Measurements from ENCODE around the gene MIPEP. TPM values are rescaled to one million over a fixed set of nuclear protein-coding genes. Genes with fewer than 3 reads are reported as not detected.

The MIPEP gene
- total RNA-seq, 1 donor from 2014 or later, result 9.9 TPM

DNA sequence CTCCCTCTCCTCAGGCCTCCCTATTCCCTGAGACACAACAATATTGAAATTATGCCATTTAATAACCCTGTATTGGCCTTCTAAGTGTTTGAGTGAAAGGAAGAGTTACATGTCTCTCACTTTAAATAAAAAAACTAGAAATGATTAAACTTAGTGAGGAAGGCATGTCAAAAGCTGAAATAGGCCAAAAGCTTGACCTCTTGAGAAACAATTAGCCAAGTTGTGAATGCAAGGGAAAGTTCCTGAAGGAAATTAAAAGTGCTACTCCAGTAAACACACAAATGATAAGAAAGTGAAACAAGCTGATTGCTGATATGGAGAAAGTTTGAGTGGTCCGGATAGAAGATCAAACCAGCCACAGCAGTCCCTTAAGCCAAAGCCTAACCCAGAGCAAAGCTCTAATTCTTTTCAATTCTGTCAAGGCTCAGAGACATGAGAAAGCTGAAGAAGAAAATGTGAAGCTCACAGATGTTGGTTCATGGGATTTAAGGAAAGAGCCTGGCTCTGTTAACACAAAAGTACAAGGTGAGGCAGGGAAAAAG lies 191.4 kb downstream of the MIPEP start:
- DNase-seq (ENCODE audit: low spot score), result no peak
- intact Hi-C loops (cut with micrococcal nuclease), result no loop called here
- Mint-ChIP-seq H3K27me3 (ENCODE audit: low read depth) (no peaks in the 10 kb centered on the region), H3K9me3 (no peaks in the 10 kb centered on the region), H3K4me1 (ENCODE audit: low read depth) (peaks cover 10% of the 10 kb centered on the region), H3K4me3 (ENCODE audit: low read depth) (no peak overlapping the region), H3K36me3 (ENCODE audit: low read depth) (no peaks in the 10 kb centered on the region), H3K27ac (no peak overlapping the region)

DNA sequence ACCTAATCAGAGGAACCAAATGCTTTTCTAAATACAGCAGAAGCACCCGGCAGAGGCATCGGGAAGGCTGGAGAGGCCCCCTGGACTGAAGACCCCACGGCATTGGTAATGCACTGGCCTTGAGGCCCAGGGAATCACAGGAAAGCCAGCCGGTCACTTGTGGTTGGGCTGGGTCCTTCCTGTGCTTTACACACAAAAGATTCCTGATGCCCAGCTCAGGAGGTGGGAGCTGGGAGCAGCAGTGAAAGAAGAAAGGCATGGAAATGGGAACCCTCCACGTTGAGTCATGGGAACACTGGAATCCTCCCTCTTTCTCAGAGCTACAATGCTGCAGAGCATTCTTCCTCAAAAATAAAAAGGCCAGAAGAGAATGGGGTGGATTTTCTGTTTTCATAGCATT lies 192.6 kb downstream of the MIPEP start:
- Mint-ChIP-seq H3K27ac (no peak overlapping the region), H3K4me3 (ENCODE audit: low read depth) (no peak overlapping the region), H3K4me1 (ENCODE audit: low read depth) (peaks cover 10% of the 10 kb centered on the region), H3K27me3 (ENCODE audit: low read depth) (no peaks in the 10 kb centered on the region), H3K9me3 (no peaks in the 10 kb centered on the region), H3K36me3 (ENCODE audit: low read depth) (no peaks in the 10 kb centered on the region)
- no peak for DNase-seq (ENCODE audit: low spot score)
- intact Hi-C loops (cut with micrococcal nuclease), result no loop called here

DNA sequence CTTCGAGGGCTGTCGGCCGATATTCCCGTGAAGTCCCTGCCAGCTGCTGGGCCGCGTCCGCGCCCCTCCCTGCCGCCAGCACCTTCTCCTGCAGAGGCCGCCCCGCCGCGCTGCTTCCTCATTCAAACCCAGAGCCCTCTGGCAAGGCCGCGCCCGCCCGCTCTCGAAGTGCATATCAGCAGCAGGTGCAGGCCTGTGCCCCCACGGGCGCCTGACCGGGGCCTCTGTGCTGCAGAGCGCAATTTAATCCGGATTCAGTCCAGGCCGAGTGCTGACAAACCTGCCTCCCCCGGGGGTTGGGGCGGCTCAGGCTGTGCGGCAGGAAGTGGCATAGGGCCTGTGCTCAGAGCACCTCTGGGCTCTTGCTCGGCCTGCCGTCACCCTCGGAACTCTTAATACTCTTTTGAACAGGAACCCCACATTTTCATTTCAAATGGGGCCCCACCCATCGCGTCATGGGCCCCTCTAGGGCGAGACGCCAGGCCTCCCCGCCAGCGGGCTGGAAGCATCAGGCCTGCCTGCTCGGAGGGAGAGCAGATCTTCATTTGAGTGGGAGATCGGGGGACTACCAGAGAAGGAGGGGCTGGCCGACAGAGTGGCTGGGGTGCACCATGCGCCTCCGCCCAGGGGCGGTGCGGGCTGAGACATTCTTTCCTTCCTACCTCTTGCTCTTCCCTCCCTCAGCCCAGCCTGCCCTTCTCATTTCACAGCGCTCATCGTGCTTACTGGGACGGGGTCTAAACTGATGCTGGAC lies 193.3 kb downstream of the MIPEP start:
- H3K4me1 Mint-ChIP-seq (ENCODE audit: low read depth), result peaks cover 10% of the 10 kb centered on the region
- peak; percentile 49 for DNase-seq (ENCODE audit: low spot score)
- H3K4me3 Mint-ChIP-seq (ENCODE audit: low read depth), result peak overlapping the region; percentile 63
- H3K27ac Mint-ChIP-seq, result peak overlapping the region; percentile 78
- H3K27me3 Mint-ChIP-seq (ENCODE audit: low read depth), result no peaks in the 10 kb centered on the region
- no peaks in the 10 kb centered on the region for H3K36me3 Mint-ChIP-seq (ENCODE audit: low read depth)
- H3K9me3 Mint-ChIP-seq, result no peaks in the 10 kb centered on the region
- intact Hi-C loops (cut with micrococcal nuclease), result no loop called here

DNA sequence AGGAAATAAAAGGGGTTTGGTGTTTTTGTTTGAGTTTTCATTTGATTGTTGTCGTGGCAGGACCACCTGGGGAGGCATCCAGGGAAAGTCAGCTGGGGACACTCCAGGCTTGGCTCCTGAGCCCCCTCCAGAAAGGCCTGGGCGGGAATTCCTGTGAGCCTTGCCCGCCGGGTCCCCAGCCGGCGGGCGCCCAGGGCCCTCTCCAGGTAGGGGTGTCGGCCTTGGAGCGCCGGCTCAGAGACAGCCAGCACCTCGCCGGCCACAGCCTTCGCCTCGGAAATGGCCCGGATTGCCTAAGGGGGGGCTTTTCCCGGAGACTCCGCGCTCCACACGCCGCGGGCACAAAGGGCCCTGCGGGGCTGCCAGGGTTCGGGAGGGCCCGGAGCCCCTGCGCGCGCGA lies 194.0 kb downstream of the MIPEP start:
- Mint-ChIP-seq H3K36me3 (ENCODE audit: low read depth) (no peaks in the 10 kb centered on the region), H3K27me3 (ENCODE audit: low read depth) (no peaks in the 10 kb centered on the region), H3K4me3 (ENCODE audit: low read depth) (no peak overlapping the region), H3K9me3 (no peaks in the 10 kb centered on the region), H3K27ac (no peak overlapping the region), H3K4me1 (ENCODE audit: low read depth) (peaks cover 10% of the 10 kb centered on the region)
- intact Hi-C loops (cut with micrococcal nuclease), result no loop called here
- no peak for DNase-seq (ENCODE audit: low spot score)

DNA sequence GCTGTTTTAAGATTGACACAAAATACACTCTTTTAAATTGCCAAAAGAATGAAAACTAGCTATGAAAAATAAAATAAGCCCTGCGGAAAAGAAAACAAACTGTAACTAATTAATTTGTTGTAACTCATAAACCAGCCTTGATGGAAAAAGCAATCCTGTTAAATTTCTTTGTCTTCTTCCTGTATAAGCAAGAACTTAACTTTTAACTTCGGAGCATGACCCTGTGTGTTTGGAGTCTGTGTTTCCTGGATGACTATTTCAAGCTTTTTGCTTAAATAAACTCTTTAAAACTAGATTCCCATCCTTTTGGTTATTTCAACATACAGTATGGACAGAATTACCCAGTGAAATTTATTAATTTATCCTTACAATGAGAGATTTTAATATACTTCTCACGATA lies 196.4 kb downstream of the MIPEP start:
- H3K9me3 Mint-ChIP-seq, result no peaks in the 10 kb centered on the region
- H3K4me3 Mint-ChIP-seq (ENCODE audit: low read depth), result no peak overlapping the region
- H3K36me3 Mint-ChIP-seq (ENCODE audit: low read depth), result no peaks in the 10 kb centered on the region

DNA sequence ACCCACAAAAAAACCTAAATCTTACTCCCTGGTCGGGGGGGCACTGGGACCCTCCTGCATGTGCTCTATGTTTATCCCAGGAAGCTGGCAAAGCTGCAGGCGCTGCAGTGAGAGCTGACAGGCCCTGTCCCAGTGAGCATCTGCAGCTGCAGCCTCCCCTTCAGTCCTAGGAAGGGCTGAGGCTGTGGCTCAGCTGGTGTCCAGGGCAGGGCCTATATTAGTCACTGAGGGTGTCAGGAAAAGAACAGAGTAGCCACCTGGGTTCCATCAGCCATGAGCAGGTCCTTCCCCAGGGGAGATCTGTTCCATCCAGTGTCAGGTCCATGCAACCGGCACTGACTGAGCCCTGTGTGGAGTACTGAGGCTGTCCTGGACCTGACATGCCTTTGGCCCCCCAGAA lies 198.5 kb downstream of the MIPEP start:
- no peaks in the 10 kb centered on the region for H3K27me3 Mint-ChIP-seq (ENCODE audit: low read depth)
- no peak overlapping the region for H3K4me3 Mint-ChIP-seq (ENCODE audit: low read depth)
- no peaks in the 10 kb centered on the region for H3K36me3 Mint-ChIP-seq (ENCODE audit: low read depth)
- intact Hi-C loops (cut with micrococcal nuclease), result no loop called here
- H3K9me3 Mint-ChIP-seq, result peaks cover 9% of the 10 kb centered on the region
- no peak for DNase-seq (ENCODE audit: low spot score)
- no peak overlapping the region for H3K27ac Mint-ChIP-seq
- peaks cover under 1% of the 10 kb centered on the region for H3K4me1 Mint-ChIP-seq (ENCODE audit: low read depth)

More for the DNA sequence above, 196.4 kb downstream of the MIPEP start:
- peaks cover 10% of the 10 kb centered on the region for H3K4me1 Mint-ChIP-seq (ENCODE audit: low read depth)
- H3K27me3 Mint-ChIP-seq (ENCODE audit: low read depth), result no peaks in the 10 kb centered on the region
- intact Hi-C loops (cut with micrococcal nuclease), result no loop called here
- no peak overlapping the region for H3K27ac Mint-ChIP-seq
- no peak for DNase-seq (ENCODE audit: low spot score)

DNA sequence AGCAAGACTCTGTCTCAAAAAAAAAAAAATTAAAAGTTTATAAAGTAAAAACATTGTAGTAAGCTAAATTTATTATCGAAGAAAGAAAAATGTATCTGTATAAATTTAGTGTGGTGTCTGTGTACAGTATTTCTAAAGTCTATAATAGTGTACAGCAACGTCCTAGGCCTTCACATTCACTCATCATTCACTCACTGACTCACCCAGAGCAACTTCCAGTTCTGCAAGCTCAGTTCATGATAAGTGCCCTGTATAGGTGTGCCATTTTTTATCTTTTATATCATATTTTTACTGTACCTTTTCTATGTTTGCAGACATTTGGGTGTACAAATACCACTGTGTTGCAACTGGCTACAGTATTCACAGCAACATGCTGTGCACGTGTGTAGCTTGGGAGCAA lies 200.9 kb downstream of the MIPEP start:
- Mint-ChIP-seq H3K36me3 (ENCODE audit: low read depth) (no peaks in the 10 kb centered on the region), H3K4me3 (ENCODE audit: low read depth) (no peak overlapping the region), H3K27ac (no peak overlapping the region), H3K4me1 (ENCODE audit: low read depth) (no peaks in the 10 kb centered on the region), H3K27me3 (ENCODE audit: low read depth) (no peaks in the 10 kb centered on the region), H3K9me3 (peaks cover 28% of the 10 kb centered on the region)
- no peak for DNase-seq (ENCODE audit: low spot score)
- intact Hi-C loops (cut with micrococcal nuclease), result no loop called here

DNA sequence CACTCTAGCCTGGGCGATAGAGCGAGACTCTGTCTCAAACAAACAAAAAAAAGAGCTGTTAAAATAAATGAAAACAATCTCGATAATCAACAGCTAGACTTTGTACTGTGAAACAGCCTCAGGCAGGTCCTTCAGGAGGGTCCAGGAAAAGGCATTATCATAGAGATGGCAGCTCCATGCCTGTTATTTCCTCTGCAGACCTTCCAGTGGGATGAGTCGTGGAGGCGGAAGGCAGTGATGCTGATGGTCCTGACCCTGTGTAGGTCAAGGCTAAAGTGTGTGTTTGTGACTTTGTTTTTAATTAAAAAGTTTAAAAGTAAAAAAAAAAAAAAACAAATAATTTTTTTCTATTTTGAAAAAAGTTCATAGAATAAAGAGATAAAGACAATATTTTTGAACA lies 201.6 kb downstream of the MIPEP start:
- intact Hi-C loops (cut with micrococcal nuclease), result no loop called here
- H3K27me3 Mint-ChIP-seq (ENCODE audit: low read depth), result no peaks in the 10 kb centered on the region
- no peaks in the 10 kb centered on the region for H3K36me3 Mint-ChIP-seq (ENCODE audit: low read depth)
- no peaks in the 10 kb centered on the region for H3K4me1 Mint-ChIP-seq (ENCODE audit: low read depth)
- H3K4me3 Mint-ChIP-seq (ENCODE audit: low read depth), result no peak overlapping the region
- no peak overlapping the region for H3K27ac Mint-ChIP-seq
- H3K9me3 Mint-ChIP-seq, result peaks cover 32% of the 10 kb centered on the region
- no peak for DNase-seq (ENCODE audit: low spot score)

DNA sequence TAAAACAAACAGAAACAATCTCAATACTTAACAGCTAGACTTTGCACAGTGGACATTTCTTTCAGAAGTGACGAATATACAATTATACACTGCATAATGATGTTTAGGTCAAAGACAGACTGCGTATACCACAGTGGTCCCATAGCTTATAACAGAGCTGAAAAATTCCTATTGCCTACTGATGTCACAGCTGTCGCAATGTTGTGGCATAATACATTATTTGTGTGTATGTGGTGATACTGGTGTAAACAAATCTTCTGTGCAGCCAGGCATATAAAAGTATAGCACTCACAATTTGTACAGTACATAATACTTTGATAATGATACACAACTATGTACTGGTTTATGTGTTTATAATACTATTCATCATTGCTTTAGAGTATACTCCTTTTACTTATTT lies 202.3 kb downstream of the MIPEP start:
- intact Hi-C loops (cut with micrococcal nuclease), result no loop called here
- Mint-ChIP-seq H3K4me1 (ENCODE audit: low read depth) (no peaks in the 10 kb centered on the region), H3K4me3 (ENCODE audit: low read depth) (no peak overlapping the region), H3K27me3 (ENCODE audit: low read depth) (no peaks in the 10 kb centered on the region), H3K36me3 (ENCODE audit: low read depth) (no peaks in the 10 kb centered on the region), H3K9me3 (peaks cover 32% of the 10 kb centered on the region), H3K27ac (no peak overlapping the region)
- no peak for DNase-seq (ENCODE audit: low spot score)

DNA sequence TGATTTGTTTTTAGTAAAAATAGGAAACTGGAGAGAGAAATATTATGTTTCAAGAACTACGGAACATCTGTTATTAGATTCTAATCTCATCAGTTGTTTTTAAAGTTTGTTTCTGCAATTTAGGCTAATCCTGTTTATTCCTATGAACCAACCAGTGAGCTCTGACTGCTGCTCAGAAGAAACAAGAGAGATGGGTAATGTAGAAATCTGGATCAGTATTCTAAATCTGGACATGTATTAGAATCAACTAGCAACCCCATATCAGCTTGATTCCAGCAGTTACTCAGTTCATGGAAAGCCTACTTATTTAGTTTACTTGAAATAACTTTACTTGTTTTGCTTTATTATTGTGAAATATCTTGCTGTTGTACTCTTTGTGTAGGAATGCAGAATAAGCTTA lies 203.8 kb downstream of the MIPEP start:
- intact Hi-C loops (cut with micrococcal nuclease), result no loop called here
- Mint-ChIP-seq H3K9me3 (peaks cover 32% of the 10 kb centered on the region), H3K27me3 (ENCODE audit: low read depth) (no peaks in the 10 kb centered on the region), H3K27ac (no peak overlapping the region), H3K36me3 (ENCODE audit: low read depth) (no peaks in the 10 kb centered on the region), H3K4me3 (ENCODE audit: low read depth) (no peak overlapping the region), H3K4me1 (ENCODE audit: low read depth) (no peaks in the 10 kb centered on the region)
- DNase-seq (ENCODE audit: low spot score), result no peak

DNA sequence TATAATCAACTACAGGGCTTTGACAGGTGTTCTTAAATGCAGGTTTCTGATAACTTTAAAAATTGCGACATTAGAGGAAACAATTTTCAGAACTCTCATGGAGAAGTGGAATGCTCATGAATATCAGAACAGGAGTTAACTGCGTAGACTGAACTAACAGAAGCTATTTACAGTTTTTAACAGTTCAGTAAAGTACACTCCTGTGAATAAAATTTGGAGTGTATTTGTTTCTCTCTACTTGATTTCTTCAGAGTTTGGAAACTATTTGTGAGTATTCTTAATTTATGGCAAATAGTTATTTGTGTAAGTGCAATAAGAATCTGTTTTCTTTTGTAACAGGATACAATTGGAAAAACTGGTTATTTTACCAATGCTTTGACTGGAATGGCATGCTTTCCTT lies 204.6 kb downstream of the MIPEP start:
- H3K27ac Mint-ChIP-seq, result no peak overlapping the region
- intact Hi-C loops (cut with micrococcal nuclease), result no loop called here
- H3K9me3 Mint-ChIP-seq, result peaks cover 32% of the 10 kb centered on the region
- H3K27me3 Mint-ChIP-seq (ENCODE audit: low read depth), result no peaks in the 10 kb centered on the region
- no peaks in the 10 kb centered on the region for H3K36me3 Mint-ChIP-seq (ENCODE audit: low read depth)
- no peak overlapping the region for H3K4me3 Mint-ChIP-seq (ENCODE audit: low read depth)
- no peaks in the 10 kb centered on the region for H3K4me1 Mint-ChIP-seq (ENCODE audit: low read depth)
- no peak for DNase-seq (ENCODE audit: low spot score)

DNA sequence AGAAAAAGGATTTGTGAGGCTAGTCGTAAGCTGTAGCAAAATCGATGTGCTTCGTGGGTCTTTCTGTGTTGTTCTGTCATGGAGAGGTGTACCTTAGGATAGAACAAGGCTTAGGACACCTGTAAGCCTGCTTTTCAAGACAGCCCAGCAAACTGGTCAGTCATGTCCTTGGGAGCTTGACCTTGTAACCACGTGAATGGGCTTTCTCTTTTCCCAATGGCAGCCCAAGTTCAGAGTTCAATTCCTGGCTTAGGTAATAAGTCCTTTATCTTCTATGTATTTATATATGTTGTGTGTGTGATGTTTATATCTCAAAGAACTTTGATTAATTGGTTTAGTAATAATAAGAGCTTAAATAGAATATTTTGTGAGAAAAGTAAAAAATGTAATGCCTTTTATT lies 206.1 kb downstream of the MIPEP start:
- H3K4me1 Mint-ChIP-seq (ENCODE audit: low read depth), result peaks cover 10% of the 10 kb centered on the region
- H3K4me3 Mint-ChIP-seq (ENCODE audit: low read depth), result no peak overlapping the region
- H3K27me3 Mint-ChIP-seq (ENCODE audit: low read depth), result no peaks in the 10 kb centered on the region
- H3K27ac Mint-ChIP-seq, result no peak overlapping the region
- no peaks in the 10 kb centered on the region for H3K36me3 Mint-ChIP-seq (ENCODE audit: low read depth)
- H3K9me3 Mint-ChIP-seq, result peaks cover 36% of the 10 kb centered on the region
- DNase-seq (ENCODE audit: low spot score), result no peak
- intact Hi-C loops (cut with micrococcal nuclease), result no loop called here

DNA sequence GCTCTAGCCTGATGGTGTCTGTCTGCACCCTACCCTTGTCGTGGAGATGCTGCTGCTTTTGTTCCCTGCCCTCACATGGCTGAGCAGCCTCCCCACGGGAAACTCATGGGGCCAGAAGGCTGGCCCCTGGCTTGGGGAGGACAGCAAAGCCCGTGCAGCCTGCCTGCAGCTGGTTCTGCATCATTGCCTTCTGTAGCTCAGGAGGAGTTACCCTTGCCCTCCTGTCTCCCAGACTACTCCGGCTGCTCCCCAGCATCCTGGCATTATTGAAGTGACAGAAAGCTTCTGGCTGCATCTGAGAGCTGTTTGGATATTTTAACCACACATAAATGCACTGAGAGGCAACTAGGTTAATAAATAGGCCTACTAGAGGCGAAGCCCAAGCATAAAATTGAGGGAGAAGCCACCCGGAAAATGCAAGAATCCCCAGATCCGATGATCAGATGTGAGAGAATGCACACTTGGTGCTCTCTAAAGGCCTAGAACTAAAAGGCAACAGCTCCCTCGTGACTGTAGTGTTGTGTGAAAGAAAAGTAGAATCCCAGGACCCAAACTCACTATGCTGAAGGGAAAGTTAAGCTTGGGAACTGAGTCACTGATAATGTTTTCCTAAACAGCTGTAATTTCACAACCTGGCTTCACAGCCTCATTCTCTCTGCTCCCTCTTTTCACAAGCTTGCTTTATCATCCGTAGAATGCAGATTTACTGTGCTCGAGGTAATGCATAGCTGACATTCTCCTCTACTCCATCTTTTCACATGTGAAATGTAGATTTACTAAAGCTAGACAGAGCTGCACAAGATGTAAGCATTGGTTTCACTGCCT lies 208.1 kb downstream of the MIPEP start:
- H3K27ac Mint-ChIP-seq, result no peak overlapping the region

More for the DNA sequence above, 208.1 kb downstream of the MIPEP start:
- Mint-ChIP-seq H3K4me3 (ENCODE audit: low read depth) (no peak overlapping the region), H3K9me3 (peaks cover 31% of the 10 kb centered on the region), H3K4me1 (ENCODE audit: low read depth) (peaks cover 10% of the 10 kb centered on the region), H3K27me3 (ENCODE audit: low read depth) (no peaks in the 10 kb centered on the region), H3K36me3 (ENCODE audit: low read depth) (no peaks in the 10 kb centered on the region)
- intact Hi-C loops (cut with micrococcal nuclease), result no loop called here
- DNase-seq (ENCODE audit: low spot score), result no peak

Data from activated T-helper 2 cell treated with anti-CD3 and anti-CD28 coated beads, Interferon-gamma antibody, Interleukin-2, Interleukin-4, amounts not matched to agents 10 μg/mL and 5 μg/mL and 100 μg/mL, durations not matched to agents 14 hours and 24 hours and 36 hours (primary cell).